ENCODE data around the gene LOXHD1. TPM values are rescaled to one million over a fixed set of nuclear protein-coding genes. Genes with fewer than 3 reads are reported as not detected.

The LOXHD1 gene
- polyA plus RNA-seq, 1 experiment = not detected

GRCh38 chr18:46556590-46557206, 100.3 kb downstream of the LOXHD1 start:
- TF ChIP-seq CTCF (IDR thresholded peaks at IDR 0.05; ENCODE audit: low read depth, low read length) = no peak
- DNase-seq (ENCODE audit: low read depth, low spot score) = no peak
- Histone ChIP-seq H3K27ac (ENCODE audit: low read depth, low read length) (no peak overlapping the region), H3K9me3 (ENCODE audit: control insufficient read depth, insufficient read depth, low read length) (no peaks in the 10 kb centered on the region), H3K27me3 (ENCODE audit: control insufficient read depth, insufficient read depth, low read length) (no peaks in the 10 kb centered on the region), H3K4me3 (ENCODE audit: low read depth, low read length) (no peak overlapping the region)
- CTCF ChIA-PET = no interaction called here
- POLR2A ChIA-PET = no interaction called here

- H3K27me3 ChIP-seq (ENCODE audit: control insufficient read depth, insufficient read depth, low read length) = no peaks in the 10 kb centered on the region
- DNase-seq (ENCODE audit: low read depth, low spot score) = no peak
- H3K9me3 ChIP-seq (ENCODE audit: control insufficient read depth, insufficient read depth, low read length) = no peaks in the 10 kb centered on the region
- TF ChIP-seq CTCF (IDR thresholded peaks at IDR 0.05; ENCODE audit: low read depth, low read length) = peak; percentile 35
- H3K27ac ChIP-seq (ENCODE audit: low read depth, low read length) = no peak overlapping the region
- no peak overlapping the region for H3K4me3 ChIP-seq (ENCODE audit: low read depth, low read length)
- ChIA-PET POLR2A (no interaction called here), CTCF (interaction anchor here (2.7 kb wide), 1 partner anchor 102 kb away, joined by 12 read pairs; no protein-coding TSS in a partner anchor)
Observed at GRCh38 chr18:46555724-46556123, 101.3 kb downstream of the LOXHD1 start.

GRCh38 chr18:46555213-46555612, 101.8 kb downstream of the LOXHD1 start:
- ChIA-PET POLR2A (interaction anchor here (0.8 kb wide), 1 partner anchor 1837 kb away, joined by 3 read pairs; no protein-coding TSS in a partner anchor), CTCF (interaction anchor here (0.6 to 2.7 kb wide), 2 partner anchors 66 to 103 kb away, joined by 4 to 12 read pairs; no protein-coding TSS in a partner anchor)
- TF ChIP-seq CTCF (IDR thresholded peaks at IDR 0.05; ENCODE audit: low read depth, low read length) = no peak
- no peaks in the 10 kb centered on the region for H3K27me3 ChIP-seq (ENCODE audit: control insufficient read depth, insufficient read depth, low read length)
- H3K4me3 ChIP-seq (ENCODE audit: low read depth, low read length) = no peak overlapping the region
- no peaks in the 10 kb centered on the region for H3K9me3 ChIP-seq (ENCODE audit: control insufficient read depth, insufficient read depth, low read length)
- DNase-seq (ENCODE audit: low read depth, low spot score) = no peak
- H3K27ac ChIP-seq (ENCODE audit: low read depth, low read length) = no peak overlapping the region

- H3K27ac ChIP-seq (ENCODE audit: low read depth, low read length) = no peak overlapping the region
- H3K27me3 ChIP-seq (ENCODE audit: control insufficient read depth, insufficient read depth, low read length) = no peaks in the 10 kb centered on the region
- no peak for TF ChIP-seq CTCF (IDR thresholded peaks at IDR 0.05; ENCODE audit: low read depth, low read length)
- no peak for DNase-seq (ENCODE audit: low read depth, low spot score)
- ChIA-PET POLR2A (interaction anchor here (0.8 kb wide), 1 partner anchor 1838 kb away, joined by 3 read pairs; no protein-coding TSS in a partner anchor), CTCF (interaction anchor here (0.6 to 2.7 kb wide), 3 partner anchors 11 to 103 kb away, joined by 4 to 12 read pairs (median 8); no protein-coding TSS in a partner anchor)
- no peaks in the 10 kb centered on the region for H3K9me3 ChIP-seq (ENCODE audit: control insufficient read depth, insufficient read depth, low read length)
- no peak overlapping the region for H3K4me3 ChIP-seq (ENCODE audit: low read depth, low read length)
Observed at GRCh38 chr18:46554406-46555080, 102.5 kb downstream of the LOXHD1 start.

GRCh38 chr18:46550609-46551008, 106.4 kb downstream of the LOXHD1 start:
- CTCF ChIA-PET = interaction anchor here (0.7 kb wide), 1 partner anchor 32 kb away, joined by 4 read pairs; no protein-coding TSS in a partner anchor
- Histone ChIP-seq H3K27me3 (ENCODE audit: control insufficient read depth, insufficient read depth, low read length) (no peaks in the 10 kb centered on the region), H3K27ac (ENCODE audit: low read depth, low read length) (no peak overlapping the region), H3K4me3 (ENCODE audit: low read depth, low read length) (no peak overlapping the region), H3K9me3 (ENCODE audit: control insufficient read depth, insufficient read depth, low read length) (peaks cover 3% of the 10 kb centered on the region; the same call in 1 of the 2 replicates)
- no peak for DNase-seq (ENCODE audit: low read depth, low spot score)
- TF ChIP-seq CTCF (IDR thresholded peaks at IDR 0.05; ENCODE audit: low read depth, low read length) = no peak
- POLR2A ChIA-PET = no interaction called here
